HepG2 (cell line): ENCODE measurements around the gene NPPC. TPM values are rescaled to one million over a fixed set of nuclear protein-coding genes. Genes with fewer than 3 reads are reported as not detected.
A peak's percentile ranks its signal among the peaks of the same experiment; 100 is the strongest.

Experiments used
- ATAD3A ChIP-seq: sonication (generic); formaldehyde crosslinking; IDR thresholded peaks from 2 replicates; pipeline ENCODE4 v1.4.0; 2020; ENCODE audit warnings: missing genetic modification reagents
- E2F5 ChIP-seq: sonication (generic); formaldehyde crosslinking; conservative IDR thresholded peaks from 2 replicates; pipeline ENCODE4 v1.4.0; 2020; ENCODE audit warnings: missing genetic modification reagents
- GATAD2A ChIP-seq: IDR thresholded peaks from 2 replicates; pipeline ENCODE4 v1.6.1; 2016
- HNRNPL ChIP-seq: fragments of 200-400 bp; formaldehyde crosslinking; IDR thresholded peaks from 2 replicates; pipeline ENCODE4 v1.6.1; 2017; ENCODE audit warnings: mild to moderate bottlenecking, low read depth, low read length
- KLF16 ChIP-seq, 2 experiments: sonication (generic) in 1 of 2; formaldehyde crosslinking in 1 of 2; IDR thresholded peaks; 2 replicates each; pipeline versions ENCODE4 v1.6.1 to v1.8.0; 2016 to 2023; ENCODE audit warnings: missing genetic modification reagents in 2 of 2, missing compliant biosample characterization in 1 of 2
- LCORL ChIP-seq, 2 experiments: fragments of 450-650 bp in 1 of 2; sonication (generic) in 1 of 2; formaldehyde crosslinking in 1 of 2; IDR thresholded peaks; 2 replicates each; pipeline versions ENCODE4 v1.5.0 to v1.6.1; 2017 to 2020; ENCODE audit warnings: antibody characterized with exemption in 1 of 2, missing genetic modification reagents in 1 of 2
- SIN3A ChIP-seq: IDR thresholded peaks from 2 replicates; pipeline ENCODE4 v1.6.1; 2011; ENCODE audit warnings: low read depth, mild to moderate bottlenecking, control low read depth, low read length, borderline replicate concordance
- XBP1 ChIP-seq: sonication (generic); formaldehyde crosslinking; IDR thresholded peaks from 2 replicates; pipeline ENCODE4 v1.5.0; 2020; ENCODE audit warnings: missing genetic modification reagents
- ZNF782 ChIP-seq: sonication (generic); formaldehyde crosslinking; IDR thresholded peaks from 2 replicates; pipeline ENCODE4 v1.4.0; 2020; ENCODE audit warnings: missing genetic modification reagents, mild to moderate bottlenecking, borderline replicate concordance
- ZNF792 ChIP-seq: IDR thresholded peaks from 2 replicates; pipeline ENCODE4 v1.6.1; 2016
- polyA plus RNA-seq, 8 experiments: library from polyadenylated mRNA; depleted of rRNA in 3 of 8; stranded (reverse) in 7 of 8; unstranded in 1 of 8; fragments of >200 nt; fragmentation: Illumina TruSeq in 4 of 8; extraction: Trizol in 4 of 8; gene quantifications; 2 replicates each; pipeline versions ENCODE4 v1.2.1 to v1.2.3, GENCODE V29; 2011 to 2016; ENCODE audit warnings: low read depth in 4 of 8, missing spikeins in 1 of 8, mixed read lengths in 1 of 8; ENCODE audit not compliant: insufficient read depth in 1 of 8
- total RNA-seq, 5 experiments: library from RNA; depleted of rRNA; stranded (reverse); fragments of >200 nt; fragmentation: Illumina TruSeq; extraction: Trizol; gene quantifications; 2 replicates each; pipeline ENCODE4 v1.2.3, GENCODE V29; 2016; ENCODE audit warnings: low read depth in 1 of 5

Gene NPPC
- total and polyA plus RNA-seq, 2 of the 13 experiments (the other 11 are each of a cell fraction or from before 2014, with no cell fraction given) = 0.11 TPM; not detected in 1

GRCh38 chr2:231926761-231927565 is 767 bp upstream of the NPPC start (continued):
- TF ChIP-seq HNRNPL = 0 out of 2 replicates have a peak, but pooled peaks have one; percentile 54
- no peak for TF ChIP-seq GATAD2A
- TF ChIP-seq ZNF782 (CRISPR knock-in tag) = no peak
- no peak for TF ChIP-seq KLF16 (CRISPR knock-in tag; IDR thresholded peaks at IDR 0.05)
- no peak for TF ChIP-seq LCORL (IDR thresholded peaks at IDR 0.05)
- no peak for TF ChIP-seq LCORL (CRISPR knock-in tag; IDR thresholded peaks at IDR 0.05)
- TF ChIP-seq E2F5 (CRISPR knock-in tag) = 0 out of 2 replicates have a peak, but pooled peaks have one; percentile 33
- TF ChIP-seq XBP1 (CRISPR knock-in tag) = no peak
- TF ChIP-seq ATAD3A = no peak
- TF ChIP-seq ZNF792 (CRISPR knock-in tag) = no peak
- no peak for TF ChIP-seq SIN3A
